Muscle of arm (tissue), 12 donors: ENCODE measurements around the gene SMC5. TPM values are rescaled to one million over a fixed set of nuclear protein-coding genes. Genes with fewer than 3 reads are reported as not detected.

Experiments used
- DNase-seq: peaks from one replicate; pipeline ENCODE4 v3.0.0-alpha.2; 2013
- polyA plus RNA-seq, 12 donors: library from polyadenylated mRNA; unstranded; fragments of 120-200 nt; gene quantifications; one replicate each; pipeline ENCODE4 v1.2.1, GENCODE V29; 2013; ENCODE audit not compliant: insufficient read length in 12 of 12

The SMC5 gene
- polyA plus RNA-seq, 12 donors = 25.5 to 85.7 (median 41.1) TPM; not detected in 1

GRCh38 chr9:70404261-70404660 lies 145.5 kb downstream of the SMC5 start:
- DNase-seq = no peak

Other genes starting within 250 kb of the SMC5 start
- 10 to 100 TPM in 3 of 12 donors, 1 to 10 TPM in 8, not detected in 1; 6.4 to 17.6 (median 9.0) TPM for gene MAMDC2, start 215.1 kb upstream of the SMC5 start, polyA plus RNA-seq
- gene KLF9, start 155.7 kb downstream of the SMC5 start, polyA plus RNA-seq = 1 to 10 TPM in 11 of 12 donors, not detected in 1; 1.5 to 7.0 (median 3.1) TPM